PC-3 (cell line): ENCODE data around the gene RHOV. TPM values are rescaled to one million over a fixed set of nuclear protein-coding genes. Genes with fewer than 3 reads are reported as not detected.

Experiments
- ATAC-seq: fragments of 200-7000 bp; cut with Tn5 transposase; 2 replicates; pipeline ENCODE4 v1.9.1; 2020; ENCODE audit warnings: mild to moderate bottlenecking, moderate library complexity
- BruUV-seq: library from RNA; stranded (reverse); fragments of 400-500 nt; replicated peaks from 2 replicates; lab custom pipeline; 2021; lab: Mats Ljungman, UMichigan
- CTCF ChIA-PET: fragments of 300-600 bp; sonication (Branson Sonifier 250); formaldehyde crosslinking; loops from one replicate; lab custom pipeline; 2022; ENCODE audit warnings: antibody characterized with exemption; lab: Charles Lee
- POLR2A ChIA-PET: fragments of 300-600 bp; sonication (Branson Sonifier 250); formaldehyde crosslinking; loops from one replicate; lab custom pipeline; 2022; ENCODE audit warnings: antibody characterized with exemption; ENCODE audit not compliant: unreplicated experiment; lab: Charles Lee
- DNase-seq: peaks from one replicate; pipeline ENCODE4 v3.0.0-alpha.2; 2015
- H2AFZ ChIP-seq: fragments of 300-600 bp; sonication (generic); 2 replicates; pipeline ENCODE4 v1.6.0; 2016; ENCODE audit warnings: antibody characterized with exemption, low read length
- H3F3A ChIP-seq: fragments of 300-600 bp; sonication (generic); one replicate; pipeline ENCODE4 v1.6.0; 2017; ENCODE audit warnings: antibody characterized with exemption, low read length, control low read depth, mild to moderate bottlenecking; ENCODE audit not compliant: unreplicated experiment
- H3K27ac ChIP-seq: fragments of 300-600 bp; sonication (generic); 2 replicates; pipeline ENCODE4 v1.5.1; 2016; ENCODE audit warnings: mild to moderate bottlenecking, low read length
- H3K27me3 ChIP-seq: fragments of 300-600 bp; sonication (generic); 2 replicates; pipeline ENCODE4 v1.6.1; 2016; ENCODE audit warnings: low read length, mixed read lengths
- H3K36me3 ChIP-seq: fragments of 300-600 bp; sonication (generic); 2 replicates; pipeline ENCODE4 v1.6.1; 2016; ENCODE audit warnings: low read depth, mixed run types, low read length, mixed read lengths
- H3K4me1 ChIP-seq: fragments of 300-600 bp; sonication (generic); 2 replicates; pipeline ENCODE4 v1.5.1; 2016; ENCODE audit warnings: low read length; ENCODE audit not compliant: insufficient read depth
- H3K4me2 ChIP-seq: fragments of 300-600 bp; sonication (generic); 2 replicates; pipeline ENCODE4 v1.6.0; 2016; ENCODE audit warnings: low read length
- H3K4me3 ChIP-seq: fragments of 300-600 bp; sonication (generic); 2 replicates; pipeline ENCODE4 v1.5.1; 2016; ENCODE audit warnings: mild to moderate bottlenecking, low read length, mixed read lengths
- H3K79me2 ChIP-seq: fragments of 300-600 bp; sonication (generic); 2 replicates; pipeline ENCODE4 v1.6.1; 2017; ENCODE audit warnings: low read length, mixed read lengths
- H3K9ac ChIP-seq: fragments of 300-600 bp; sonication (generic); 2 replicates; pipeline ENCODE4 v1.6.0; 2016; ENCODE audit warnings: mild to moderate bottlenecking, low read length
- H3K9me2 ChIP-seq: fragments of 300-600 bp; sonication (generic); replicated peaks from 2 replicates; pipeline ENCODE4 v1.6.1; 2016; ENCODE audit warnings: mixed run types, low read length, mixed read lengths
- H3K9me3 ChIP-seq: fragments of 300-600 bp; sonication (generic); 2 replicates; pipeline ENCODE4 v1.6.1; 2016; ENCODE audit warnings: low read length, mixed read lengths
- H4K20me1 ChIP-seq: fragments of 300-600 bp; sonication (generic); 2 replicates; pipeline ENCODE4 v1.6.1; 2016; ENCODE audit warnings: low read length, mixed read lengths
- CTCF ChIP-seq: fragments of 300-600 bp; sonication (generic); conservative IDR thresholded peaks from 2 replicates; pipeline ENCODE4 v1.5.1; 2017; ENCODE audit warnings: antibody characterized with exemption, low read depth, mild to moderate bottlenecking, low read length
- EZH2 ChIP-seq: fragments of 300-600 bp; sonication (generic); IDR thresholded peaks from one replicate; pipeline ENCODE4 v1.6.1; 2017; ENCODE audit warnings: antibody characterized with exemption, mild to moderate bottlenecking, low read length; ENCODE audit not compliant: unreplicated experiment
- EZH2phosphoT487 ChIP-seq: fragments of 300-600 bp; sonication (generic); IDR thresholded peaks from 2 replicates; pipeline ENCODE4 v1.6.1; 2018; ENCODE audit warnings: mild to moderate bottlenecking, antibody characterized with exemption, low read length, borderline replicate concordance
- intact Hi-C: fragments of 100-400 bp; cut with micrococcal nuclease; formaldehyde crosslinking; loops from 2 replicates; pipeline ENCODE4 v1.9.0; 2023
- total RNA-seq: library from RNA; depleted of rRNA; stranded (reverse); fragments of >200 nt; gene quantifications from 2 replicates; pipeline ENCODE4 v1.2.3, GENCODE V29; 2014

The RHOV gene
- total RNA-seq, 1 experiment from 2014 or later = 39.5 TPM

- peak overlapping the region; percentile 95 for H3K27ac ChIP-seq
Measured at GRCh38 chr15:40870716-40871115, 3.3 kb downstream of the RHOV start.

GRCh38 chr15:40869686-40870085 lies 4.3 kb downstream of the RHOV start:
- no peaks in the 10 kb centered on the region for H3K9me3 ChIP-seq
- no peak overlapping the region for H3K4me3 ChIP-seq
- CTCF ChIA-PET = no interaction called here
- peaks cover 50% of the 10 kb centered on the region for H3K4me1 ChIP-seq
- no peaks in the 10 kb centered on the region for H3K9me2 ChIP-seq
- H3K27me3 ChIP-seq = no peaks in the 10 kb centered on the region
- H4K20me1 ChIP-seq = peaks cover 6% of the 10 kb centered on the region; the same call in 1 of the 2 replicates
- intact Hi-C loops = no loop called here
- 0 out of 2 replicates have a peak, but pooled peaks cover 3% of the 10 kb centered on the region for H3K36me3 ChIP-seq
- H3K9ac ChIP-seq = no peak overlapping the region
- ATAC-seq (no peak), DNase-seq (no peak)
- no TSS peak for BruUV-seq
- H3F3A ChIP-seq = peaks cover 5% of the 10 kb centered on the region
- H3K4me2 ChIP-seq = no peak overlapping the region
- H3K27ac ChIP-seq = peak overlapping the region; percentile 95
- H3K79me2 ChIP-seq = peaks cover 28% of the 10 kb centered on the region
- POLR2A ChIA-PET = no interaction called here
- H2AFZ ChIP-seq = no peak overlapping the region
- TF ChIP-seq EZH2 (no peak), EZH2phosphoT487 (no peak), CTCF (no peak)

More at GRCh38 chr15:40870716-40871115, 3.3 kb downstream of the RHOV start:
- H3F3A ChIP-seq = peaks cover 5% of the 10 kb centered on the region
- peak overlapping the region; percentile 96; the same call in 1 of the 2 replicates for H3K9ac ChIP-seq
- DNase-seq (no peak), ATAC-seq (no peak)
- H2AFZ ChIP-seq = no peak overlapping the region
- H3K79me2 ChIP-seq = peaks cover 28% of the 10 kb centered on the region
- H3K4me3 ChIP-seq = no peak overlapping the region
- peaks cover 43% of the 10 kb centered on the region for H3K4me1 ChIP-seq
- intact Hi-C loops = no loop called here
- TF ChIP-seq EZH2phosphoT487 (no peak), CTCF (no peak), EZH2 (no peak)
- ChIA-PET POLR2A (interaction anchor here (0.6 kb wide), 1 partner anchor 21 kb away, joined by 3 read pairs; no protein-coding TSS in a partner anchor), CTCF (interaction anchor here (2.0 kb wide), 1 partner anchor 12 kb away, joined by 19 read pairs; no protein-coding TSS in a partner anchor)
- H3K9me3 ChIP-seq = no peaks in the 10 kb centered on the region
- H3K4me2 ChIP-seq = no peak overlapping the region
- peaks cover 6% of the 10 kb centered on the region; the same call in 1 of the 2 replicates for H4K20me1 ChIP-seq
- no peaks in the 10 kb centered on the region for H3K27me3 ChIP-seq
- H3K36me3 ChIP-seq = 0 out of 2 replicates have a peak, but pooled peaks cover 3% of the 10 kb centered on the region
- no peaks in the 10 kb centered on the region for H3K9me2 ChIP-seq
- BruUV-seq = no TSS peak

- no peaks in the 10 kb centered on the region for H4K20me1 ChIP-seq
- ChIA-PET POLR2A (no interaction called here), CTCF (no interaction called here)
- peaks cover 45% of the 10 kb centered on the region for H3K4me1 ChIP-seq
- peak overlapping the region; percentile 60; the same call in 1 of the 2 replicates for H3K4me2 ChIP-seq
- no peak for ATAC-seq
- H3K9ac ChIP-seq = peak overlapping the region; percentile 71; the same call in 1 of the 2 replicates
- TF ChIP-seq EZH2 (no peak), CTCF (no peak), EZH2phosphoT487 (no peak)
- peaks cover 12% of the 10 kb centered on the region for H3K79me2 ChIP-seq
- no peaks in the 10 kb centered on the region for H3K36me3 ChIP-seq
- H3K27ac ChIP-seq = peak overlapping the region; percentile 95
- intact Hi-C loops = no loop called here
- no peak overlapping the region for H2AFZ ChIP-seq
- no TSS peak for BruUV-seq
- no peak overlapping the region for H3K4me3 ChIP-seq
- H3K9me3 ChIP-seq = no peaks in the 10 kb centered on the region
- DNase-seq = no peak
- peaks cover 5% of the 10 kb centered on the region for H3F3A ChIP-seq
- H3K27me3 ChIP-seq = no peaks in the 10 kb centered on the region
- H3K9me2 ChIP-seq = no peaks in the 10 kb centered on the region
Measured at GRCh38 chr15:40867199-40867598, 6.8 kb downstream of the RHOV start.
